Measurements from ENCODE around the gene TAOK2. TPM values are rescaled to one million over a fixed set of nuclear protein-coding genes. Genes with fewer than 3 reads are reported as not detected.

The TAOK2 gene
- total and polyA plus RNA-seq, 4 donors, result 7.6 to 57.7 (median 30.8) TPM

GRCh38 chr16:29974291-29975133, 844 bp downstream of the TAOK2 start:
- intact Hi-C loops (cut with DNase I), result no loop called here
- 1% methylated on average over 31 of the region's 31 CpGs for WGBS, 2 donors
- H3K27me3 ChIP-seq (ENCODE audit: control insufficient read depth in 1 of 2, insufficient read depth in 2 of 2, low read length in 1 of 2), result no peaks in the 10 kb centered on the region
- H3K9me3 ChIP-seq (ENCODE audit: control insufficient read depth, low read length), result no peaks in the 10 kb centered on the region
- H3K4me3 ChIP-seq (ENCODE audit: low read length in 2 of 2), result peak overlapping the region; percentile 80 to 85
- no peaks in the 10 kb centered on the region for H3K36me3 ChIP-seq (ENCODE audit: control insufficient read depth in 1 of 2, insufficient read depth in 2 of 2, low read length in 1 of 2)
- ATAC-seq (ENCODE audit: low FRiP score), result peak; percentile 26
- peaks cover 0 to 4% of the 10 kb centered on the region in 2 donors for H3K4me1 ChIP-seq (ENCODE audit: control insufficient read depth in 1 of 2, insufficient read depth in 2 of 2, low read length in 2 of 2)
- peak; percentile 59 to 73 for DNase-seq
- H3K27ac ChIP-seq (ENCODE audit: low read depth in 1 of 2, low read length in 2 of 2), result no peak overlapping the region

- WGBS, 2 donors, result 55 to 58% methylated on average over 5 of the region's 5 CpGs
- Histone ChIP-seq H3K4me3 (ENCODE audit: low read length in 2 of 2) (peak overlapping the region in 1 of 2 donors; percentile 85), H3K27ac (ENCODE audit: low read depth in 1 of 2, low read length in 2 of 2) (no peak overlapping the region), H3K36me3 (ENCODE audit: control insufficient read depth in 1 of 2, insufficient read depth in 2 of 2, low read length in 1 of 2) (no peaks in the 10 kb centered on the region), H3K27me3 (ENCODE audit: control insufficient read depth in 1 of 2, insufficient read depth in 2 of 2, low read length in 1 of 2) (no peaks in the 10 kb centered on the region), H3K9me3 (ENCODE audit: control insufficient read depth, low read length) (no peaks in the 10 kb centered on the region), H3K4me1 (ENCODE audit: control insufficient read depth in 1 of 2, insufficient read depth in 2 of 2, low read length in 2 of 2) (peaks cover 0 to 4% of the 10 kb centered on the region in 2 donors)
- ATAC-seq (ENCODE audit: low FRiP score) (no peak), DNase-seq (peak in 1 of 2 donors; percentile 8)
- intact Hi-C loops (cut with DNase I), result no loop called here
Measured at GRCh38 chr16:29975134-29975538, 1.5 kb downstream of the TAOK2 start.

GRCh38 chr16:29975811-29976511, 2.3 kb downstream of the TAOK2 start:
- peaks cover 0 to 2% of the 10 kb centered on the region in 2 donors for H3K36me3 ChIP-seq (ENCODE audit: control insufficient read depth in 1 of 2, insufficient read depth in 2 of 2, low read length in 1 of 2)
- H3K4me3 ChIP-seq (ENCODE audit: low read length in 2 of 2), result no peak overlapping the region
- H3K9me3 ChIP-seq (ENCODE audit: control insufficient read depth, low read length), result no peaks in the 10 kb centered on the region
- peaks cover 0 to 4% of the 10 kb centered on the region in 2 donors for H3K4me1 ChIP-seq (ENCODE audit: control insufficient read depth in 1 of 2, insufficient read depth in 2 of 2, low read length in 2 of 2)
- no peak overlapping the region for H3K27ac ChIP-seq (ENCODE audit: low read depth in 1 of 2, low read length in 2 of 2)
- ATAC-seq (ENCODE audit: low FRiP score) (no peak), DNase-seq (peak in 1 of 2 donors; percentile 59)
- no peaks in the 10 kb centered on the region for H3K27me3 ChIP-seq (ENCODE audit: control insufficient read depth in 1 of 2, insufficient read depth in 2 of 2, low read length in 1 of 2)
- intact Hi-C loops (cut with DNase I), result no loop called here
- WGBS, 2 donors, result 7 to 9% methylated on average over 6 of the region's 6 CpGs

GRCh38 chr16:29977063-29977825, 3.6 kb downstream of the TAOK2 start:
- H3K4me1 ChIP-seq (ENCODE audit: control insufficient read depth in 1 of 2, insufficient read depth in 2 of 2, low read length in 2 of 2), result peaks cover 0 to 4% of the 10 kb centered on the region in 2 donors
- no peak overlapping the region for H3K27ac ChIP-seq (ENCODE audit: low read depth in 1 of 2, low read length in 2 of 2)
- H3K36me3 ChIP-seq (ENCODE audit: control insufficient read depth in 1 of 2, insufficient read depth in 2 of 2, low read length in 1 of 2), result peaks cover 2 to 4% of the 10 kb centered on the region in 2 donors
- peak in 1 of 2 donors; percentile 72 for DNase-seq
- no peak for ATAC-seq (ENCODE audit: low FRiP score)
- 76 to 77% methylated on average over 9 of the region's 9 CpGs for WGBS, 2 donors
- H3K9me3 ChIP-seq (ENCODE audit: control insufficient read depth, low read length), result no peaks in the 10 kb centered on the region
- intact Hi-C loops (cut with DNase I), result no loop called here
- H3K27me3 ChIP-seq (ENCODE audit: control insufficient read depth in 1 of 2, insufficient read depth in 2 of 2, low read length in 1 of 2), result no peaks in the 10 kb centered on the region
- no peak overlapping the region for H3K4me3 ChIP-seq (ENCODE audit: low read length in 2 of 2)

GRCh38 chr16:29978081-29978480, 4.4 kb downstream of the TAOK2 start:
- DNase-seq (peak in 1 of 2 donors; percentile 14), ATAC-seq (ENCODE audit: low FRiP score) (no peak)
- H3K36me3 ChIP-seq (ENCODE audit: control insufficient read depth in 1 of 2, insufficient read depth in 2 of 2, low read length in 1 of 2), result peaks cover 3 to 4% of the 10 kb centered on the region in 2 donors
- H3K4me1 ChIP-seq (ENCODE audit: control insufficient read depth in 1 of 2, insufficient read depth in 2 of 2, low read length in 2 of 2), result peaks cover 0 to 4% of the 10 kb centered on the region in 2 donors
- no peak overlapping the region for H3K27ac ChIP-seq (ENCODE audit: low read depth in 1 of 2, low read length in 2 of 2)
- WGBS, 2 donors, result 90 to 92% methylated on average over 9 of the region's 9 CpGs
- no peaks in the 10 kb centered on the region for H3K27me3 ChIP-seq (ENCODE audit: control insufficient read depth in 1 of 2, insufficient read depth in 2 of 2, low read length in 1 of 2)
- no peak overlapping the region for H3K4me3 ChIP-seq (ENCODE audit: low read length in 2 of 2)
- no peaks in the 10 kb centered on the region for H3K9me3 ChIP-seq (ENCODE audit: control insufficient read depth, low read length)
- intact Hi-C loops (cut with DNase I), result no loop called here

- no peak for ATAC-seq (ENCODE audit: low FRiP score)
- WGBS, 2 donors, result 93 to 96% methylated on average over 9 of the region's 9 CpGs
- H3K9me3 ChIP-seq (ENCODE audit: control insufficient read depth, low read length), result no peaks in the 10 kb centered on the region
- H3K4me3 ChIP-seq (ENCODE audit: low read length in 2 of 2), result no peak overlapping the region
- peak in 1 of 2 donors; percentile 59 for DNase-seq
- H3K36me3 ChIP-seq (ENCODE audit: control insufficient read depth in 1 of 2, insufficient read depth in 2 of 2, low read length in 1 of 2), result peaks cover 5 to 9% of the 10 kb centered on the region in 2 donors
- no peak overlapping the region for H3K27ac ChIP-seq (ENCODE audit: low read depth in 1 of 2, low read length in 2 of 2)
- H3K4me1 ChIP-seq (ENCODE audit: control insufficient read depth in 1 of 2, insufficient read depth in 2 of 2, low read length in 2 of 2), result peaks cover 0 to 4% of the 10 kb centered on the region in 2 donors
- intact Hi-C loops (cut with DNase I), result no loop called here
- H3K27me3 ChIP-seq (ENCODE audit: control insufficient read depth in 1 of 2, insufficient read depth in 2 of 2, low read length in 1 of 2), result no peaks in the 10 kb centered on the region
Measured at GRCh38 chr16:29978564-29979270, 5.0 kb downstream of the TAOK2 start.

- ATAC-seq (ENCODE audit: low FRiP score), result no peak
- H3K4me1 ChIP-seq (ENCODE audit: control insufficient read depth in 1 of 2, insufficient read depth in 2 of 2, low read length in 2 of 2), result no peaks in the 10 kb centered on the region
- 83 to 85% methylated on average over 19 to 24 of the region's 24 CpGs for WGBS, 2 donors
- H3K9me3 ChIP-seq (ENCODE audit: control insufficient read depth, low read length), result no peaks in the 10 kb centered on the region
- DNase-seq, result peak; percentile 38 to 65
- no peak overlapping the region for H3K27ac ChIP-seq (ENCODE audit: low read depth in 1 of 2, low read length in 2 of 2)
- H3K4me3 ChIP-seq (ENCODE audit: low read length in 2 of 2), result no peak overlapping the region
- H3K36me3 ChIP-seq (ENCODE audit: control insufficient read depth in 1 of 2, insufficient read depth in 2 of 2, low read length in 1 of 2), result peaks cover 9 to 10% of the 10 kb centered on the region in 2 donors
- no peaks in the 10 kb centered on the region for H3K27me3 ChIP-seq (ENCODE audit: control insufficient read depth in 1 of 2, insufficient read depth in 2 of 2, low read length in 1 of 2)
- intact Hi-C loops (cut with DNase I), result no loop called here
Measured at GRCh38 chr16:29982560-29983419, 9.1 kb downstream of the TAOK2 start.
